HG03378 (cell line): ENCODE measurements around the gene SARM1.
"Not testable (repeated sequence)": the region's sequence is repeated elsewhere in the genome, so short reads cannot be mapped to it uniquely, and the experiment has no call there.

Source experiments
- ATAC-seq: cut with Tn5 transposase; IDR thresholded peaks from one replicate; pipeline ENCODE4 v1.9.1; 2021; ENCODE audit warnings: mild to moderate bottlenecking, moderate library complexity; ENCODE audit not compliant: unreplicated experiment

SARM1 gene

GRCh38 chr17:28413804-28414203 is 42.3 kb downstream of the SARM1 start:
- no peak for ATAC-seq

- ATAC-seq: no peak
Observed at GRCh38 chr17:28415886-28416285, 44.4 kb downstream of the SARM1 start.

GRCh38 chr17:28416703-28417311 is 45.3 kb downstream of the SARM1 start:
- no peak for ATAC-seq

- ATAC-seq: no peak
Observed at GRCh38 chr17:28421787-28422305, 50.4 kb downstream of the SARM1 start.

GRCh38 chr17:28425206-28425605 is 53.7 kb downstream of the SARM1 start:
- no peak for ATAC-seq

- ATAC-seq: no peak
Observed at GRCh38 chr17:28426081-28426519, 54.6 kb downstream of the SARM1 start.

GRCh38 chr17:28427371-28427770 is 55.9 kb downstream of the SARM1 start:
- no peak for ATAC-seq

GRCh38 chr17:28427982-28428381 is 56.5 kb downstream of the SARM1 start:
- ATAC-seq: not testable (repeated sequence)

- ATAC-seq: no peak
Observed at GRCh38 chr17:28433721-28434120, 62.2 kb downstream of the SARM1 start.

- not testable (repeated sequence) for ATAC-seq
Observed at GRCh38 chr17:28434326-28434725, 62.8 kb downstream of the SARM1 start.

GRCh38 chr17:28443901-28444638 is 72.6 kb downstream of the SARM1 start:
- no peak for ATAC-seq

GRCh38 chr17:28446716-28447395 is 75.4 kb downstream of the SARM1 start:
- ATAC-seq: no peak

GRCh38 chr17:28447396-28447760 is 75.9 kb downstream of the SARM1 start:
- no peak for ATAC-seq

GRCh38 chr17:28449859-28450258 is 78.4 kb downstream of the SARM1 start:
- ATAC-seq: no peak
